HG03060 (cell line): ENCODE measurements around the gene CARD19.

Experiments
- ATAC-seq: cut with Tn5 transposase; IDR thresholded peaks from one replicate; pipeline ENCODE4 v1.9.1; 2021; ENCODE audit warnings: low read depth, moderate number of reproducible peaks; ENCODE audit not compliant: unreplicated experiment

Gene CARD19

GRCh38 chr9:93086447-93087224 is 9.4 kb upstream of the CARD19 start:
- ATAC-seq = no peak

- ATAC-seq = no peak
Observed at GRCh38 chr9:93087971-93088655, 7.9 kb upstream of the CARD19 start.

- ATAC-seq = no peak
Observed at GRCh38 chr9:93088656-93089015, 7.4 kb upstream of the CARD19 start.

GRCh38 chr9:93089024-93089423 is 7.0 kb upstream of the CARD19 start:
- no peak for ATAC-seq

- no peak for ATAC-seq
Observed at GRCh38 chr9:93089481-93089991, 6.5 kb upstream of the CARD19 start.

GRCh38 chr9:93090091-93090655 is 5.8 kb upstream of the CARD19 start:
- no peak for ATAC-seq

GRCh38 chr9:93091056-93091452 is 5.0 kb upstream of the CARD19 start:
- ATAC-seq = no peak

- ATAC-seq = no peak
Observed at GRCh38 chr9:93091453-93092081, 4.5 kb upstream of the CARD19 start.

- no peak for ATAC-seq
Observed at GRCh38 chr9:93092251-93092991, 3.6 kb upstream of the CARD19 start.

GRCh38 chr9:93093127-93093876 is 2.7 kb upstream of the CARD19 start:
- ATAC-seq = no peak

GRCh38 chr9:93093877-93094657 is 1.9 kb upstream of the CARD19 start:
- no peak for ATAC-seq

GRCh38 chr9:93094658-93095204 is 1.3 kb upstream of the CARD19 start:
- ATAC-seq = no peak

- ATAC-seq = peak; percentile 29
Observed at GRCh38 chr9:93095205-93096130, 549 bp upstream of the CARD19 start.

- no peak for ATAC-seq
Observed at GRCh38 chr9:93096811-93097382, 880 bp downstream of the CARD19 start.

- ATAC-seq = no peak
Observed at GRCh38 chr9:93097511-93098201, 1.6 kb downstream of the CARD19 start.

- no peak for ATAC-seq
Observed at GRCh38 chr9:93098236-93098946, 2.4 kb downstream of the CARD19 start.
